Activated CD4-positive, alpha-beta T cell treated with anti-CD3 and anti-CD28 coated beads, Interleukin-2, Interleukin-4, amounts not matched to agents 100 ng/mL and 50 ng/mL, durations not matched to agents 16 hours and 8 hours (primary cell): ENCODE data around the gene PLEKHA1.

Experiments
- DNase-seq: peaks from one replicate; pipeline ENCODE4 v3.0.0-alpha.2; 2020; ENCODE audit warnings: low spot score

PLEKHA1 gene

GRCh38 chr10:122422266-122422989, 47.9 kb downstream of the PLEKHA1 start:
- no peak for DNase-seq

- DNase-seq, result no peak
Measured at GRCh38 chr10:122424059-122424458, 49.6 kb downstream of the PLEKHA1 start.

GRCh38 chr10:122426829-122427228, 52.3 kb downstream of the PLEKHA1 start:
- DNase-seq, result no peak

- DNase-seq, result no peak
Measured at GRCh38 chr10:122427280-122427679, 52.8 kb downstream of the PLEKHA1 start.

- DNase-seq, result peak; percentile 49
Measured at GRCh38 chr10:122435212-122435827, 60.8 kb downstream of the PLEKHA1 start.

- DNase-seq, result no peak
Measured at GRCh38 chr10:122441961-122442360, 67.5 kb downstream of the PLEKHA1 start.

- DNase-seq, result no peak
Measured at GRCh38 chr10:122445469-122445868, 71.0 kb downstream of the PLEKHA1 start.

- no peak for DNase-seq
Measured at GRCh38 chr10:122445904-122446303, 71.4 kb downstream of the PLEKHA1 start.

GRCh38 chr10:122446668-122447423, 72.3 kb downstream of the PLEKHA1 start:
- no peak for DNase-seq

- no peak for DNase-seq
Measured at GRCh38 chr10:122448600-122448999, 74.1 kb downstream of the PLEKHA1 start.

- DNase-seq, result no peak
Measured at GRCh38 chr10:122449153-122449552, 74.6 kb downstream of the PLEKHA1 start.

GRCh38 chr10:122450353-122450990, 76.0 kb downstream of the PLEKHA1 start:
- DNase-seq, result no peak

- no peak for DNase-seq
Measured at GRCh38 chr10:122454071-122454470, 79.6 kb downstream of the PLEKHA1 start.

GRCh38 chr10:122454603-122455080, 80.1 kb downstream of the PLEKHA1 start, which contains the start of gene ARMS2:
Gene ARMS2, plus strand, starts transcription at chr10:122454653. Its CDS starts 75 bp downstream, at chr10:122454728.
- no peak for DNase-seq

GRCh38 chr10:122455376-122456079, 81.0 kb downstream of the PLEKHA1 start:
- DNase-seq, result no peak

GRCh38 chr10:122457934-122458333, 83.4 kb downstream of the PLEKHA1 start:
- DNase-seq, result no peak

GRCh38 chr10:122458693-122459092, 84.2 kb downstream of the PLEKHA1 start:
- DNase-seq, result no peak

GRCh38 chr10:122459561-122460273, 85.2 kb downstream of the PLEKHA1 start:
- DNase-seq, result no peak

GRCh38 chr10:122460891-122461293, 86.4 kb downstream of the PLEKHA1 start:
- no peak for DNase-seq

- no peak for DNase-seq
Measured at GRCh38 chr10:122461367-122461728, 86.8 kb downstream of the PLEKHA1 start, which contains the start of gene HTRA1. Gene HTRA1, plus strand, starts transcription at chr10:122461553. Its CDS starts 100 bp downstream, at chr10:122461653.
